Epithelial cell of proximal tubule (primary cell): Measurements from ENCODE around the gene DAAM1. TPM values are rescaled to one million over a fixed set of nuclear protein-coding genes. Genes with fewer than 3 reads are reported as not detected.

Source experiments
- DNase-seq: peaks from one replicate; pipeline ENCODE4 v3.0.0-alpha.2; 2011; ENCODE audit warnings: low read depth
- H3K4me3 ChIP-seq: 2 replicates; pipeline ENCODE4 v1.5.1; 2011; ENCODE audit warnings: low read depth, mild to moderate bottlenecking, low read length
- CTCF ChIP-seq: conservative IDR thresholded peaks from 2 replicates; pipeline ENCODE4 v1.5.1; 2012; ENCODE audit warnings: low read depth, mild to moderate bottlenecking, low read length
- total RNA-seq: library from RNA; depleted of rRNA; stranded (reverse); fragments of >200 nt; gene quantifications from 2 replicates; pipeline ENCODE4 v1.2.3, GENCODE V29; 2015

The DAAM1 gene
- total RNA-seq, 1 donor from 2014 or later = 17.5 TPM

GRCh38 chr14:59150990-59151389 lies 37.5 kb upstream of the DAAM1 start:
- TF ChIP-seq CTCF = no peak
- no peak overlapping the region for H3K4me3 ChIP-seq
- DNase-seq = no peak

GRCh38 chr14:59154373-59154772 lies 34.1 kb upstream of the DAAM1 start:
- no peak overlapping the region for H3K4me3 ChIP-seq
- DNase-seq = no peak
- TF ChIP-seq CTCF = no peak

GRCh38 chr14:59155886-59156285 lies 32.6 kb upstream of the DAAM1 start:
- no peak for TF ChIP-seq CTCF
- no peak overlapping the region for H3K4me3 ChIP-seq
- DNase-seq = no peak

- no peak for TF ChIP-seq CTCF
- no peak overlapping the region for H3K4me3 ChIP-seq
- no peak for DNase-seq
Measured at GRCh38 chr14:59159169-59159568, 29.3 kb upstream of the DAAM1 start.

GRCh38 chr14:59160506-59160905 lies 28.0 kb upstream of the DAAM1 start:
- TF ChIP-seq CTCF = no peak
- no peak for DNase-seq
- H3K4me3 ChIP-seq = no peak overlapping the region

- no peak for TF ChIP-seq CTCF
- peak; percentile 53 for DNase-seq
- no peak overlapping the region for H3K4me3 ChIP-seq
Measured at GRCh38 chr14:59161561-59162175, 26.8 kb upstream of the DAAM1 start.

GRCh38 chr14:59166258-59166657 lies 22.2 kb upstream of the DAAM1 start:
- H3K4me3 ChIP-seq = no peak overlapping the region
- no peak for DNase-seq
- no peak for TF ChIP-seq CTCF
